Mesendoderm (in vitro differentiated cells): ENCODE data around the gene NELFB.

ENCODE experiments used
- DNase-seq: peaks from one replicate; pipeline ENCODE4 v3.0.0; 2013
- H2AK5ac ChIP-seq: 2 replicates; pipeline ENCODE4 v1.6.1; 2013; ENCODE audit warnings: low read length, inconsistent platforms
- H2BK120ac ChIP-seq: 2 replicates; pipeline ENCODE4 v1.6.1; 2013; ENCODE audit warnings: low read depth, mild to moderate bottlenecking, low read length, moderate library complexity, mixed read lengths
- H2BK15ac ChIP-seq: replicated peaks from 2 replicates; pipeline ENCODE4 v1.6.1; 2013; ENCODE audit warnings: low read depth, mild to moderate bottlenecking, moderate library complexity
- H2BK5ac ChIP-seq: 2 replicates; pipeline ENCODE4 v1.6.1; 2013; ENCODE audit warnings: low read length, inconsistent platforms
- H3K18ac ChIP-seq: 2 replicates; pipeline ENCODE4 v1.6.1; 2013; ENCODE audit warnings: mild to moderate bottlenecking, low read length, mixed read lengths
- H3K23ac ChIP-seq: one replicate; pipeline ENCODE4 v1.6.1; 2013; ENCODE audit warnings: low read length
- H3K27ac ChIP-seq: 2 replicates; pipeline ENCODE4 v1.5.1; 2013; ENCODE audit warnings: low read depth, mild to moderate bottlenecking, inconsistent platforms, low read length, moderate library complexity
- H3K27me3 ChIP-seq: 2 replicates; pipeline ENCODE4 v1.6.1; 2013; ENCODE audit warnings: low read length, control low read depth, mild to moderate bottlenecking, inconsistent platforms; ENCODE audit not compliant: insufficient read depth, poor library complexity
- H3K36me3 ChIP-seq: 2 replicates; pipeline ENCODE4 v1.6.1; 2013; ENCODE audit warnings: low read length, inconsistent platforms; ENCODE audit not compliant: control insufficient read depth, insufficient read depth
- H3K4ac ChIP-seq: one replicate; pipeline ENCODE4 v1.6.1; 2013; ENCODE audit warnings: low read depth, mild to moderate bottlenecking, low read length, moderate library complexity
- H3K4me1 ChIP-seq: 2 replicates; pipeline ENCODE4 v1.6.1; 2013; ENCODE audit warnings: low read depth, low read length, inconsistent platforms; ENCODE audit not compliant: control insufficient read depth
- H3K4me2 ChIP-seq: 2 replicates; pipeline ENCODE4 v1.6.1; 2013; ENCODE audit warnings: low read length
- H3K4me3 ChIP-seq: 2 replicates; pipeline ENCODE4 v1.5.1; 2013; ENCODE audit warnings: mild to moderate bottlenecking, low read length
- H3K56ac ChIP-seq: one replicate; pipeline ENCODE4 v1.6.1; 2013; ENCODE audit warnings: low read length
- H3K79me1 ChIP-seq: 2 replicates; pipeline ENCODE4 v1.6.1; 2013; ENCODE audit warnings: low read length, inconsistent platforms
- H3K79me2 ChIP-seq: 2 replicates; pipeline ENCODE4 v1.6.1; 2013; ENCODE audit warnings: mild to moderate bottlenecking, low read length; ENCODE audit not compliant: control insufficient read depth, insufficient read depth
- H3K9ac ChIP-seq: 2 replicates; pipeline ENCODE4 v1.6.1; 2013; ENCODE audit warnings: low read length, inconsistent platforms
- H4K5ac ChIP-seq: one replicate; pipeline ENCODE4 v1.6.1; 2013; ENCODE audit warnings: low read length
- H4K8ac ChIP-seq: one replicate; pipeline ENCODE4 v1.6.1; 2013; ENCODE audit warnings: low read depth, mild to moderate bottlenecking, control low read depth, low read length, moderate library complexity
- WGBS: extraction: QIAGEN DNeasy Blood & Tissue Kit; methylation state at CpG from one replicate; pipeline ENCODE4 v1.1.7; 2013; ENCODE audit warnings: low lambda C conversion rate, missing lambda C conversion rate; ENCODE audit not compliant: insufficient coverage; ENCODE audit errors: extremely low coverage; 5-methylcytosine and 5-hydroxymethylcytosine counted together

Gene NELFB

GRCh38 chr9:137298401-137299202, 43.5 kb downstream of the NELFB start:
- Histone ChIP-seq H3K18ac (no peak overlapping the region), H3K4ac (no peak overlapping the region), H3K4me3 (no peak overlapping the region), H3K23ac (no peak overlapping the region), H4K8ac (no peak overlapping the region), H4K5ac (no peak overlapping the region), H3K4me1 (peaks cover 4% of the 10 kb centered on the region), H3K27ac (no peak overlapping the region), H3K36me3 (no peaks in the 10 kb centered on the region), H3K9ac (no peak overlapping the region), H2BK120ac (no peak overlapping the region), H3K4me2 (no peak overlapping the region), H3K27me3 (peaks cover 8% of the 10 kb centered on the region), H3K79me1 (no peaks in the 10 kb centered on the region), H3K79me2 (no peaks in the 10 kb centered on the region), H2BK5ac (no peak overlapping the region), H3K56ac (no peak overlapping the region), H2BK15ac (no peak overlapping the region), H2AK5ac (no peak overlapping the region)
- no peak for DNase-seq
- no CpG with 5 or more reads among the region's 24 CpGs for WGBS

GRCh38 chr9:137299203-137299565, 44.1 kb downstream of the NELFB start:
- Histone ChIP-seq H3K4ac (no peak overlapping the region), H3K4me3 (no peak overlapping the region), H3K9ac (no peak overlapping the region), H3K79me2 (no peaks in the 10 kb centered on the region), H3K4me2 (no peak overlapping the region), H2BK5ac (no peak overlapping the region), H3K36me3 (no peaks in the 10 kb centered on the region), H3K79me1 (no peaks in the 10 kb centered on the region), H2BK15ac (no peak overlapping the region), H3K23ac (no peak overlapping the region), H4K8ac (no peak overlapping the region), H4K5ac (no peak overlapping the region), H2AK5ac (no peak overlapping the region), H3K18ac (no peak overlapping the region), H3K27me3 (peaks cover 8% of the 10 kb centered on the region), H3K4me1 (peaks cover 4% of the 10 kb centered on the region), H2BK120ac (no peak overlapping the region), H3K56ac (peak overlapping the region; percentile 39), H3K27ac (no peak overlapping the region)
- WGBS = no CpG with 5 or more reads among the region's 10 CpGs
- DNase-seq = no peak

- H3K18ac ChIP-seq = no peak overlapping the region
- H3K4ac ChIP-seq = no peak overlapping the region
- no peak overlapping the region for H3K4me2 ChIP-seq
- no peak overlapping the region for H4K5ac ChIP-seq
- no peak overlapping the region for H3K9ac ChIP-seq
- H2AK5ac ChIP-seq = no peak overlapping the region
- no peak overlapping the region for H2BK5ac ChIP-seq
- peaks cover 8% of the 10 kb centered on the region for H3K27me3 ChIP-seq
- no CpG with 5 or more reads among the region's 16 CpGs for WGBS
- no peaks in the 10 kb centered on the region for H3K79me1 ChIP-seq
- no peak overlapping the region for H3K27ac ChIP-seq
- H3K36me3 ChIP-seq = no peaks in the 10 kb centered on the region
- H4K8ac ChIP-seq = no peak overlapping the region
- H2BK15ac ChIP-seq = no peak overlapping the region
- no peak overlapping the region for H2BK120ac ChIP-seq
- no peaks in the 10 kb centered on the region for H3K79me2 ChIP-seq
- peaks cover 4% of the 10 kb centered on the region for H3K4me1 ChIP-seq
- no peak for DNase-seq
- no peak overlapping the region for H3K23ac ChIP-seq
- no peak overlapping the region for H3K56ac ChIP-seq
- H3K4me3 ChIP-seq = no peak overlapping the region
Measured at GRCh38 chr9:137299938-137300337, 44.8 kb downstream of the NELFB start.

GRCh38 chr9:137300567-137301080, 45.5 kb downstream of the NELFB start:
- Histone ChIP-seq H4K5ac (no peak overlapping the region), H2AK5ac (no peak overlapping the region), H3K4me2 (peak overlapping the region; percentile 81), H3K4ac (no peak overlapping the region), H4K8ac (no peak overlapping the region), H3K9ac (peak overlapping the region; percentile 63), H2BK15ac (no peak overlapping the region), H3K18ac (no peak overlapping the region), H3K36me3 (no peaks in the 10 kb centered on the region), H3K27ac (no peak overlapping the region), H3K4me1 (peaks cover 8% of the 10 kb centered on the region), H3K79me2 (no peaks in the 10 kb centered on the region), H2BK5ac (no peak overlapping the region), H2BK120ac (no peak overlapping the region), H3K23ac (no peak overlapping the region), H3K27me3 (peaks cover 8% of the 10 kb centered on the region), H3K56ac (peak overlapping the region; percentile 73), H3K79me1 (no peaks in the 10 kb centered on the region), H3K4me3 (peak overlapping the region; percentile 53)
- no CpG with 5 or more reads among the region's 25 CpGs for WGBS
- peak; percentile 74 for DNase-seq

- no peak overlapping the region for H3K18ac ChIP-seq
- no peak overlapping the region for H4K8ac ChIP-seq
- H2AK5ac ChIP-seq = no peak overlapping the region
- no peak overlapping the region for H3K4ac ChIP-seq
- peak overlapping the region; percentile 73 for H3K56ac ChIP-seq
- no peak overlapping the region for H2BK5ac ChIP-seq
- no peaks in the 10 kb centered on the region for H3K79me2 ChIP-seq
- peak overlapping the region; percentile 66 for H3K23ac ChIP-seq
- H3K27ac ChIP-seq = no peak overlapping the region
- H3K4me1 ChIP-seq = peaks cover 12% of the 10 kb centered on the region
- no peak overlapping the region for H2BK15ac ChIP-seq
- no peak overlapping the region for H4K5ac ChIP-seq
- DNase-seq = peak; percentile 68
- H3K36me3 ChIP-seq = no peaks in the 10 kb centered on the region
- peak overlapping the region; percentile 81 for H3K4me2 ChIP-seq
- peak overlapping the region; percentile 63 for H3K9ac ChIP-seq
- peaks cover 5% of the 10 kb centered on the region for H3K27me3 ChIP-seq
- H3K4me3 ChIP-seq = peak overlapping the region; percentile 53
- no CpG with 5 or more reads among the region's 115 CpGs for WGBS
- no peak overlapping the region for H2BK120ac ChIP-seq
- no peaks in the 10 kb centered on the region for H3K79me1 ChIP-seq
Measured at GRCh38 chr9:137301081-137301947, 46.2 kb downstream of the NELFB start.
